ENCODE data around the gene ITGB1BP2.
"Not testable (repeated sequence)": the region's sequence is repeated elsewhere in the genome, so short reads cannot be mapped to it uniquely, and the experiment has no call there.

Gene ITGB1BP2

GRCh38 chrX:71302461-71303213 lies 1.1 kb downstream of the ITGB1BP2 start:
- DNase-seq (ENCODE audit: low read depth in 2 of 2): no peak

GRCh38 chrX:71304561-71304960 lies 3.0 kb downstream of the ITGB1BP2 start:
- no peak for DNase-seq (ENCODE audit: low read depth in 2 of 2)

GRCh38 chrX:71315917-71316316 lies 14.4 kb downstream of the ITGB1BP2 start:
- no peak for DNase-seq (ENCODE audit: low read depth in 2 of 2)

- not testable (repeated sequence) for DNase-seq (ENCODE audit: low read depth in 2 of 2)
Observed at GRCh38 chrX:71316959-71317358, 15.4 kb downstream of the ITGB1BP2 start.

- no peak for DNase-seq (ENCODE audit: low read depth in 2 of 2)
Observed at GRCh38 chrX:71320126-71320525, 18.6 kb downstream of the ITGB1BP2 start.

- DNase-seq (ENCODE audit: low read depth in 2 of 2): no peak
Observed at GRCh38 chrX:71321731-71322130, 20.2 kb downstream of the ITGB1BP2 start.

GRCh38 chrX:71324452-71324851 lies 22.9 kb downstream of the ITGB1BP2 start:
- DNase-seq (ENCODE audit: low read depth in 2 of 2): not testable (repeated sequence)

- DNase-seq (ENCODE audit: low read depth in 2 of 2): no peak
Observed at GRCh38 chrX:71326394-71326793, 24.8 kb downstream of the ITGB1BP2 start.

- not testable (repeated sequence) for DNase-seq (ENCODE audit: low read depth in 2 of 2)
Observed at GRCh38 chrX:71349151-71349665, 47.7 kb downstream of the ITGB1BP2 start.

GRCh38 chrX:71349867-71350266 lies 48.3 kb downstream of the ITGB1BP2 start:
- not testable (repeated sequence) for DNase-seq (ENCODE audit: low read depth in 2 of 2)

GRCh38 chrX:71352439-71352838 lies 50.9 kb downstream of the ITGB1BP2 start:
- not testable (repeated sequence) for DNase-seq (ENCODE audit: low read depth in 2 of 2)

Data from stimulated activated CD4-positive, alpha-beta T cell treated with anti-CD3 and anti-CD28 coated beads, Interleukin-15, amount 100 ng/mL, for 48 hours (primary cell).